Ecto neural progenitor cell (in vitro differentiated cells): ENCODE data around the gene ITPKB.

Source experiments
- DNase-seq: peaks from one replicate; pipeline ENCODE4 v3.0.0-alpha.2; 2018; ENCODE audit warnings: low spot score

ITPKB gene

DNA sequence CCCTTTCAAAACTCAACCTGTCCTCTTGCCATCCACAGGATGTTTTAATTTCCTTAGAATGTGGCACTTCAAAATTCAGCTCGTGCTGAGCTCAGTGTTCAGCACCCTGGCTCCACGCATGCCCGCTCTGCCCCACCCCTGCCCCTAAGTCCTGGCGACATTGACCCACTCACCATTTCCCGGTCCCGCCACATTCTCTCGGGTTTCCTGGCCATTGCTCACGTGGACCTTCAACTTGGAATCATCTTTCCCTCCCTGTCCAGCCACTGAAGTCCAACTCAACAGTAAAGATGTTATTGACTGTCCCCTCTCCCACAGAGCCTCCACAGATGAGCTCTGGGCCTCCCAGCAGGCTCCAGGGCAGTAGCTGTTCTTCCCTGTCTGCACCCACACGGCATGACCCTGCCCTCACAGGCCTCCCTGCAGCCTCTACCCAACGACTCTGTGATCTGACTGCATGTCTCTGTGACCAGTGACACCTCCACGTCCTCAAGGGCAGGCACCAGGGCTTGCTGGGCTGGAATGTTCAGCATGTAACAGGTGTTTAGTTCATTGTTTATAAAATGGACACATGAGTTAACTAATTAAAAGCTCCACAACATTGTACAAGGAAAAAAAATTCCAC is 53.8 kb downstream of the ITPKB start:
- DNase-seq: no peak

DNA sequence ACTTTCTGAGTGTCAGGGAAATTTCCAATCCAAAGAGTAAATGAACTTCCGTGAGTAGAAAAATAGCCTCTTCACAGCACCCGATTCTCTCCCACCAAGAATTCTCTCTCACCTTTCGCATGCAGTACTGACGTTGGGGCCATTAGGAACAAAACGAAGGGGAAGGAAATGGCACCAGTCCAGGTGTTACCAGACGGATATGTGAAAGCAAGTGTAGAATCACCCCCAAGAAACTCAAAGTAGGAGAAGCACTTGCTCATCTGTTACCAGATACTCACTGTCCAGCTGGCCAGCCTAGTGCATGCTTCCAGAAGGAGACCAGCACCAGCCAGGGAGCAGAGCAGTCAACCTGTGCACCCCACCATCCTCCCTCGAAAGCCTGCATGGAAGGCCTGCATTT is 55.1 kb downstream of the ITPKB start:
- DNase-seq: no peak

DNA sequence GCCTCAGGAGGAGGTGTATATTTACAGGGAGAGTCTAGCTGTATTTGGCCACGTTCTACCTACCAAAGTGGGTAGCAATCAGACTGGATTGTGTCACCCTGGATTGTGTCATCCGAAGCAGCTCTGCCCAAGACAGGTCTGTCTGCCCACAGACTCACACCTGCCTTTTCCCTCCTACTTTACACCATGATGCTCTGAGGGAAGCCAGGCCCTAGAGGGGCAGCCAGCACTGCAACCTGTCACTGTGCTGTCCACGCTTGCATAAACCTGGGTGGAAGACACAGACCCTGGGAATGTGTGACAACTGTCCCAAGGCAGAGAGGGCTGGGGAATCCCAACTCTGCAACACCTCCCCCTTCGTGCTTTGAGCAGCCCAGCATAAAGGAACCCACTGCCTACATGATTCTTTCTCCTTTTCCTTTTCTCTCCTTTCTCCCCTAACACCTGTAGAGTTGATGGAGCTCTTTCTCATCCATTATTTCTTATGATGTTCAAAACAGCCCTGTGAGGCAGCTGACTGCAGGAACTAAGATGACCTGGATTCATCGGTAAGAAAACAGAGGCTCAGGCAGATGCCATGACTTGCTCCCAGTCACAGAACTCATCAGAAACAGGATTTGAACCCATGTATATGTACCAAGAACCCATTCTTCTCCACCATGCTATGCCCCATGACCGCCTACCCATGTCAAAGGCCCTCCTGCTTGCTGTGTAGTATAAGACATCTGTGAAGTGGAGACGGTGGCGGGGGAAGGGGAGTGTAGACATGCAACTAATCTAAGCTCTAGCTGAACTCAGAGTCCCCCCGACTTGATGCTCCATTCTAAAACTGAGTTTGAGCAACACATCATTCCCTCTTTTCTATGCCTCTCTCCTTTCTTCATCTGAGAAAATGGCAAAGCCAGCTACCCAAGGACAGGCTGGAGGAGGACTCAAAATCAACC is 55.9 kb downstream of the ITPKB start:
- DNase-seq: no peak

DNA sequence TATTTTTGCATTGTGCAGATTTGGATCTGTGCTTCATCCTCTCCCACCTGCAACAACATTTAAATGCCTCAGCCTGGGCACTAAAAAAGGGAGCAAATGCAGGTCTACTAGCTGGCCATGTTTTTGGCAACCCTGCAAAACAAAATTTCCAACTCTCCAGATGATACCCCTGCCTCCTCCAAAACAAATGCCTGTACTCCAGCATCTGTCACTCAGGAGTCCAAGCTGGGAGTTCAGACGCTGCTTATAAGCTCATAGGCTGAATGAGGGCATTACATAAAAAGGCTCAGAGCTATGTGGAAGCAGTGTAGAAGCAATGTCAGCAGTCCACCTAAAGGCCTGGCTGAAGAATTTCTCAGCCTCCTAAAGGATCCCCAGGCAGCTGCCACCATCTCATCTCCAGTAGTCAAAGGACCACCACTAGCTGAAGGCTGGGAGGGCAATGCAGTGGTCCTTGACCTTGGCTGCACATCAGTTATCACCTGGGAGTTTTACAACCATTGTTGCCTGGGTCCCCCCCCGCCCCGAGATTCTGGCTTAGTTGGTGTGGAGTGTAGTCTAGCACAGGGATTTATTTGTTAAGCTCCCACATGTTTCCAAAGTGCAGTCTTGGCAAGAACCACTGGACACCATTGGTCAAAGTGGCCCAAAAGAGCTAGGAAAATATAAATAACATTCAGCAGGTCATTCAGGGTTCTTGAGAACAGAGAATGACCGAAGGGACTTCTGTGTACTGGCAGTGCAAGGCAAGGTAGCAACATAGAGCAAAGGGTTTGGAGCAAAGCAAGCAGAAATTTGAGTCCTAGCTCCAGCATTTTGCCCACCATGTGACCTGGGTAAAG is 57.2 kb downstream of the ITPKB start:
- DNase-seq: peak; percentile 36

DNA sequence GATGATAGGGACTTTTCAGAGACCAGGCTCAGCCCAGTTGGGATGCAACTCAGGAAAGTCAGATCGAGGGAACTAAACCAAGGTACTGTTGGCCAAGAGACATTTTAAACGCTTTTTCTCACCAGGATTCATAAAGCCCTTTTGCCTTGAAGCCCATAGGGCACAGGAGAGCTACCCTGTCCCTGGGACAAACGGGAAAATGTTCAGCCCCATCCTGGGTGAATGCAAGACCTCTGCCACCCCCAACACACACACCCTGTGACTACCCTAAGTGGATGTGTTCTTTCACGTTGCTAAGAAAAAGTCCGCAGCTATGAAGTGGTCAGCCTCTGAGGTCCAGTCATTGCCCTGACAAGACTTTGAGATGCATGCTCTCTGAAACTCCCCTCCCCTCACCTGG is 58.4 kb downstream of the ITPKB start:
- DNase-seq: no peak

DNA sequence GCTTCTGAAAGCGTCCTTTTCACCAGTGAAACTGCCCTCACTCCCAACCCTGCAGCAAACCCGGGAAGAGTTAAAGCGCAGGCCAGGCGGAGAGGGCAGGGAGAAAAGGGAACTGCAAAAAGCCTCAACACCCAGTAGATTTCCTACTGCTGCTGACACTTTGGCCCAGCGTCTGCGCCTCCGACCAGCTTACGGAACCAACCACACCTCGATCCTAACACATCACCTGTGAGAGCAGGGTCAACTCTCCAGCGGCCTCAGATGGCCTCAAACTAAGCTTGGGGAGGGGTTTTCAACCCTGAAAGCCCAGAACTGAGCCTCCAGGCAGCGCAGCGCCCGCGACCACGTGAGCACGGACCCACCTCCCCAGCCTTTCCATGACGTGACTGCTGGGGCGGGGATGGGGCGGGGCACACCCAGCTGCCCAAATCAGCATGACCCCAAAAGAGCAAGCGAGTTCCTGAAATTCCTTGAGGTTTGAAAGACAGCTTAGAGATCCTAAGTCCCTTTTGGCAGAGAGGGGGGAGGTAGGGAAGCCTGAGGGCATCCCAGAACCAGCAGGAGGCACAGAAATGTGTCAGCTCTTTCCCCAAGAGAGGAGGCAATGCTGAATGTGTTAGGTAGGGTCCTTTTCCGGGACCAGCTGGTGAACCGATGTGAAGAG is 59.1 kb downstream of the ITPKB start:
- peak; percentile 96 for DNase-seq

DNA sequence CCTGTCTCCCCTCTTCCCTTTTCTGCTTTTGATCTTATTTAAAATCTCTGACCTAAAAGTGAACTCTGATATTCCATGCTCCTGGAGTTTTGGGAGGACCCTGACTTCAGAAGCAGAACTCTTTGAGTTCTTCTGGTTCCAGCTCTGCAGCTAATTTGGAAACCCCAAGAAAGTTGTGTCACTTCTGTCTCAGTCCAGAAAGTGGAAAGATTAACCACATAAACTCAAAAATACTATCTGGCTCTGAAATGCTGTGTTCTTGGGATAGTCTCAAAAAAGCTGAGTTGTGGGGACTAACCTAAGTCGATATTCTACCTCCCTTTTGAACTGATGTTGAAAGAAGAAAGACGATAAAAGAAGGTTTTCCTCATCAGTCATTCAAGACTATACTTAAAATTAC is 59.8 kb downstream of the ITPKB start:
- no peak for DNase-seq

DNA sequence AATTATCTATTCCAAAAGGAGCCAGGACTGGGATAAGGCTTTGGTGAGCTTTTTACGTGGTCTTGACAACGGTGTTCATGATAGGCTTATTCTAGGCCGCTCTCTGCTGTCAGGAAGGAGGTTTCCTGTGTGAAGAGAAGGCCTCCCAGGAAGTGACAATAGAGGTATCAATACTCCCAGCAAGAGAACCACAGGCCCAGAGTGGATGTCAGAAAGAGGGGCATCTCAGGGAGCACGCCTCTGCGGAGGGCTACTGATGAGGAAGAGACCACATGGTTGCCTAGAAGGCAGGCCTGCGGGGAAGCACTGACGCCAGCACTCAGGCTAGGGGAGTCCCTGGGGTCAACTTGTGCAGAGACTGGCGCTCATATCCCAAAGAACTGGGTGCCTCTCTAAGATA is 60.4 kb downstream of the ITPKB start:
- DNase-seq: no peak

DNA sequence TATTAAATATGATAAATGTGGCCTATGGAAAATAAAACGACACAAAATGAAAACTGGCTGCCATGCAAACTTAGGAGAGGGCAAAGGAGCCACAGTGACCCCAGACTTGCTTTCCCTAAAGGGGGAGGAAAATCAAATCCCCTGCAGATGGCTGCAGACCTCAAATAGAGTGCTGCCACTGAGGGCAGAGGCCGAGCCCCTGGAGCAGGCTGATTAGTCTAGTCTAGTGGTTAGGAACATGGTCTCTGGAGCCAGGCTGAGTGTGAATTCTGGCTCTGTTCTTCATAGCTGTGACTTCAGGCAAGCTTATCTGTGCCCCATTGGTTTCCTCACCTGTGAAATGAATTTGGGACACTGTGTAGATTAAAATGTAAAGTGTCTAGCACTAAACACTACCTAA is 60.8 kb downstream of the ITPKB start:
- no peak for DNase-seq

DNA sequence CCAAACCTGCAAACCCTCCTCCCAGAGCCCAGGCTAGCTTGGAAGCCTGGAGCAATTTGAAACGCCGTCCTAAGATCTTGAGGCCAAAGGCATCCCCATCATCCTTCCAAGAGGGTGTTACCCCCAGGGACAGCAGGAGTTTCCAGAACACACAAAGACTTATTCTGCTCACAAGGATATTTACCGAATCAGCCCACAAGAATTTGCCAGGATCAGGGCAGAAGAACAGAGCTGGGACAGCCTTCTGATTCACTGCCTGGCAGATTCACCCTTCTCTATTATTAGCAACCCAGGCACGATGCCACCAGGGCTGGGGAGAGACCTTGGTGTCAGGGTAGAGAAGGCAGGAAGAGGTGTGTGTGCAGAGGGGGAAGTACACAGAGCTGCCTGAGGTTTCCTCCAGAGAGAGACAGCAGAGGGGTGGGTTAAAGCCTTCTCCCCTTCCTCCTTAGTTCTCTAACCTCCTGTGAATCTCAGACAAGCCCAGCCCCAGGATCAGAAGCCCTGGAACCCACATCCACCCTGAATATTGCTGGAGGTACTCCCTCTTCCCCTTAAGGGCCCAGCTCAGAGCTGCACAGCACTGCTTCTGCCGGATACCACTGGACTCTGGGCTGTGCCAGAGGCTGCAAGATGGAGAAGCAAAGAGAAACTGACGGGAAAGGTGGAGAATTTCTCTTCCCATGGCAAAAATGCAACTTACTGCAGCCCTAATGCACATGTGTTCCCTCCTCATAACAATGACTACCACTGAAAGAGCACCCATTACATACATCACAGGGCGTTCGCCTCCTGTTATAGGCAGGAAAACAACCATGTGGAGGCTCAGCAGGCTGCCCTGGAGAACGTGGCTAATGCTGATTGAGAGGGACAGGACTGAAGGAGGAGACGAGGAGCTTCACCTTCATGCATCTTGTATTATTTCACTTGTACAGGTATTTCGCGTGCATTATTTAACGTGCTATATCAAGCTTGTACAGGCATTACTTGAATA is 61.8 kb downstream of the ITPKB start:
- no peak for DNase-seq

DNA sequence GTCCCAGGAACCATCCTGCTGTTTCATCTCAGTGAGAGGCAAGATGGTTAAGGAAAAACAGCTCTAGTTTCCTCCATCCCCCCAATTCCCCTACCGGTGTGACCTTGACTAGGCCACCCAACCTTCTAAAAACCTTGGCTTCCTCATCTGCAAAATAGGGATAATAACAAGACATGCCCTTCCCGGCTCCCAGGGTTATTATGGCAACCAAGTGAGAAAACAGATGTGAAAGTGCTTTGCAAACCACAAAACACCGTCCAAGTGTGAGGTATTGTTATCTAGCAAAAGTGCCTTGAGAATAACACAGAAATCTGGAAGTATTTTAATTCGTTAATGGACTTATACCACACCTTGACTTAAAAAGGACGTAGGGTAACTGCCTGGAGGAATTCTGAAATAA is 62.7 kb downstream of the ITPKB start:
- no peak for DNase-seq

DNA sequence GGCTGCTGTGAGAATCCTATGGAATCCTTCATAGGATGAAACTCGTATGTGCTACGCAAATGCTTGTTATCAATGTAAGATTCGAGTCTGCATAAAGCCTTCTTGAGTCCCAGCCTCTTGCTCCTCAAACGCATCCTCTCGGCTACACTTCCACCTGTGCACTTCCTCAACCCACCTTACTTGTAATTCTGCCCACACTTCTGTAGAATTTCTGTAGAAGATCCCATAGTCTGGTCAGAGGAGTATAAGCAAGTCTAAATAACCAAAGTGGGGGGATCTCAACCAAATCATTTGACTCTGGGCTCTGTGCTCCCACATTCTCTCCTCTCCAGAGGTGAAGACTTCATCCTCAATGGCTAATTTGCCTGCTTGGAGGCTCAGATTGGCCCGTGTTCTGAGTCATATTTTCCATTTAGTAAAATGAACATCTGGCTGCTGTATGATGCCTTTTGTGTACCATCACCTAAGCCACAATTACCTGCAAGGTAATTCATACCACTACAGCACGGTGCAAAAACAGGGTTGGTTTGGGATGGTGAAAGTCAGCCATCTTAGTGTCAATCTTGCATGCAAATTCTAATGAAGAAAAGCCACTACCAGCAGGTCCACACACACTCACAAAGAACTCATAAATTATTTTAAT is 63.2 kb downstream of the ITPKB start:
- DNase-seq: no peak

DNA sequence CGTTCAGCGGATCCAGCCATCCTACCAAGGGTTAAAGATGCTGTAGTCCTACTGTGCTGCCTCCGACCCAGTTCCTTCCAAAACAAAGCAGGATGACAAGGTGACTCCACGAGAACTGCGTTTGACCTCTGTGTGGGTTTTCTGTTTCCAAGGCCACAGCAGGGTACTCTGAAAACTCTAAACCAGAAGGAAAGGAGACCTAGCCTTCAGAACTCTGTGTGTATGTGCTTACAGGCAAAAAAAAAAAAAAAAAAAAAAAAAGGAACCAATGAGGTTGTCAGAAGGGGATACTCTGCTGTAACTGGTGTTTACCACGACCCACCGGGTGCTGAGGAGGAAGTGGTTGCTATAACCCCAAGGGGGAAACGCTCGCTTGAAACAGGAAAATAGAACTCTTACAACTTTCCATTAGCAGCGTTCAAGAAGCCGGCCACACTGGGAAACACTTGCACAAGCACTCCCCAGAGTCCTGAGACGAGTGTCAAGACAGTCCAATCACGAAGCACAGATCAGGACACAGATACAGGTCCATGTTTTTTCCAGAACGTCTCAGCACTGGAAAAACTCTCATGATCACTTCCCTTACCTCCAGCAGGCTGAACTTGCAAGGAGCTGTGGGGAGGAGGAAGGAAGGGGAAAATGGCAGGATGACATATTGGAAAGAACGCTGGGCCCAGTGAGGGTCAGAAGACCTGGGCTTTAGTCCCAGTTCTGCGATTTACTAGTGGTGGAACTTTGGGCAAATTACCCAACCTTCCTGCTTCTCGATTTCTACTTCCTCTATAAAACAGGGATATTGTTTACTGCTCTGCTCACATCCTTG is 64.0 kb downstream of the ITPKB start:
- DNase-seq: no peak

DNA sequence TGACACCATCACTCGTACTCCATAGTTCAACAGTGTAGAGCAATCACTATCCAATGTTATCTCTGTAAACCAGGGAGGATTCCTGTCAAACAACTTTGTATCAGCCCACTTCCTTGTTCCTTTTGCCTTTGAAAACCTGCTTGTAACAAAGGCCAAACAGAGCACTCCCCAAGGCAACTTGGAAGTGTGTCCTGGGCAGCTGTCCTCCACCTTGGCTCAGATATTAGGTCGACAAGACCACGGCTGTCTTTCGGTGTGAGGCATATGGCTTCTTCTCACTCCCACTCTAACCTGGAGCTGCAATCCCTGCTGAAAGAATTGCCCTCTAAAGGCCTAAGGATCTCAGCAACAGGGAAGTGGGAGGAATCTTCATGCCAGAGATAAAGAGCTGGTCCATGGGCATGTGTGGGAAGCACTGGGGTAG is 66.7 kb downstream of the ITPKB start:
- DNase-seq: no peak

DNA sequence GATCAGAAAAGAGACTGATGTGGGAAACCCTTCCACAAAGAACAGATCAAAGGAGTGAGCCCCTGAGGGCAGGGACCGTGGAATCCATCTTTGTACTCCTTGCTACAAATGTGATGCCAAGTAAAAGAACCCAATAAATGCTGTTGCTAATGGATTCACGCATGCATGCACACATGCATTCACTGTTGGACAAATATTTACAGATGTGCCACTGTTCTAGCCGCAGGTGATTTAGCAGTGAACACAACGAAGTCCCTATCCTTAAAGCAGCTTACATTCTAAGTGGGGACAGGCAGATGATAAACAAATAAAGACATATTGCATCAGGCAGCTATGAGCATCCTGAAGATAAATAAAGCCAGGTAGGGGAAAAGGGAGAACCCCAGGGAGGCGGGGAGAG is 67.8 kb downstream of the ITPKB start:
- DNase-seq: no peak

DNA sequence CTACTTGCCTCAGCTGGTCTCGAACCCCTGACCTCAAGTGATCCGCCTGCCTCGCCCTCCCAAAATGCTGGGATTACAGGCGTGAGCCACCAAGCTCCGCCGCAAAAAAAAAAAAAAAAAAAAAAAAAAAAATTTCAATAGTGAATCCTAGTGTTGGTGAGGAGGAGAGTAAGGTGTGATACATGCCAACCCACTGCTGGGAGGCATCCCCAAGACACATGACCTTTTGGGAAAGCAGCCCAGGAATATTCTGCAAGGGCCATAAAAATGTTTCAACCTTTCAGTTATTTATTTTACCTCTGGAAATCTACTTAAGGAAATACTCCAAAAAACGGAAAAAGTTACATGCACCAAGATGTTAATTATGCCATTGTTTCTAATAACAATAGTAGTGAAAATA is 69.0 kb downstream of the ITPKB start:
- DNase-seq: no peak

DNA sequence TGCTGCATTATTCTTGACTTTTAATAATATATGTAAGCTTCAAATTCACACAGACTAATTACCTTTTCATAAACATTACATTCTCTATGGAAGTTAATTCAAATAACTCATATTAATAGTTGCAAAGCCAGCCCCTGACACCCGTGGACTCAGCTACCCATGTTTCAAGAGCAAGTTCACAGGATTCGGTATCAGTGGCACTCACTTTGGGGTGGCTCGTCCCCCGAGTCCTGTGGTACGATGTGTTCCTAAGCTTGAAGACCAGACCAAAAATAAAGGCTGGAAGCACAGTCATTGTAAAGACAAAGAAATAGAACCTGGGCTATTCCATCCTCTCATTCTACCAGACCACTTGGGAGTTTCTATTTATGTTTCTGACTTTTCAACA is 70.9 kb downstream of the ITPKB start:
- DNase-seq: no peak

DNA sequence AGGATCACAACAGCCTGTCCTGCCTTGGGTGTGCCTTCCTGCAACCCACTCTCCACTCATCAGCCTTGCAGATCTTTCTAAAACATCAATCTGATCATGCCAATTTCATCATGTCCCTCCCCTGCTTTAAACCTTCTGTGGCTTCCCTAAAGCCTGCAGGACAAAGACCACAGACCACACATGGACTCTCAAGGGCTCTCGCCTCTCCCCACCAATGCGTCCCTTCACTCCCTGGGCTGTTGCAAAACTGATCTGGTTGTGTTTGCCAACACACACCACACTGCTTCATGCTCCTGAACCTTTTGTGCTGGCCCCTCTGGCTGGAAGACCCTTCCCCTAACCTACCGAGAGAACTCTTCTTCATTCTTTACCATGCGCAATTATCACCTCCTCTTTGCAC is 72.4 kb downstream of the ITPKB start:
- DNase-seq: no peak

DNA sequence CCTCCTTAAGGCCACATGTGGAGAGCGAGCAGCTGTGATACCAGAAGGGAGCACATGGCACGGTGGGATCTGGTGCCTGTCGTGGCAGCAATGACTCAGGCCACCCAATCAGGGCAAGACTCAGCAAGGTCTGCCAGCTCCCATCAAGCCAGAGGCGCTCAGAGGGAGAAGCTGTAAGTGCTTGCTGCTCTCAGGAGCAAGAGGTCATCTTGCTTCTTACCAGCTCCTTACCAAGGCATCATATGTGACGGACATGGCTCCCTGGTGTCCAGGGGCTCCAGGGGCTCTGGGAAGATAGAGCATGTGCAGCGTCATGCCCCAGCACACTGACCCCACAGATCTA is 72.9 kb downstream of the ITPKB start:
- DNase-seq: no peak
